Smooth muscle cell of trachea (primary cell): ENCODE measurements around the gene CLDN2. TPM values are rescaled to one million over a fixed set of nuclear protein-coding genes. Genes with fewer than 3 reads are reported as not detected.

Experiments
- total RNA-seq: library from RNA; depleted of rRNA; stranded (reverse); fragments of >200 nt; gene quantifications from 2 replicates; pipeline ENCODE4 v1.2.1, GENCODE V29; 2014

CLDN2 gene
- total RNA-seq: not detected in 2 replicates

DNA sequence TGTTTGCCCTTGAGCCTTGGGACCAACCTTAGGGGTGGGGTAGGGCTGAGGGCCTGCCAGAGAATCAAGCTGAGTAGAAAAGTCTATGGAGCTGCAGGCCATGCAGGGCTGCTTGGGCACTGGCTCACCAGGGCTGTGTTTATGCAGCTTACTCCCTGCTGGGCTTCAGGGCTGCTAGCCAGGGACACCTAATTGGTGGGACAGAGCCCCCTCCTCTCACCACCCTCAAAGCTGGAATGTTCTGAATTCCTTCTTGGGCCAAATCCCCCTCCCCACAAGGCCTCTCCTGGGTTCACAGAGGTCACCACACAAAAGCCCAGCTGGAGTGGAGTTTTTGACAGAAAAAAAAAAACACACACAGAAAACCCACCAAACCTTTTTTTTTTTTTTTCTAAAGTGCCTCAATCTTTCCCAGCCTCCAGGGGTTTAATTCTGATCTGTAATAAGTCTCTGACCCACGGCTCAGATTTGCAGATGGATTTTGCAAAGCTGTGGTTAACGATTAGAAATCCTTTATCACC, at the start of gene CLDN2:
Gene CLDN2 (plus strand): TSS at position 471 of the 521 bp plus-strand sequence. CDS start 7,827 bp downstream, outside the sequence.

DNA sequence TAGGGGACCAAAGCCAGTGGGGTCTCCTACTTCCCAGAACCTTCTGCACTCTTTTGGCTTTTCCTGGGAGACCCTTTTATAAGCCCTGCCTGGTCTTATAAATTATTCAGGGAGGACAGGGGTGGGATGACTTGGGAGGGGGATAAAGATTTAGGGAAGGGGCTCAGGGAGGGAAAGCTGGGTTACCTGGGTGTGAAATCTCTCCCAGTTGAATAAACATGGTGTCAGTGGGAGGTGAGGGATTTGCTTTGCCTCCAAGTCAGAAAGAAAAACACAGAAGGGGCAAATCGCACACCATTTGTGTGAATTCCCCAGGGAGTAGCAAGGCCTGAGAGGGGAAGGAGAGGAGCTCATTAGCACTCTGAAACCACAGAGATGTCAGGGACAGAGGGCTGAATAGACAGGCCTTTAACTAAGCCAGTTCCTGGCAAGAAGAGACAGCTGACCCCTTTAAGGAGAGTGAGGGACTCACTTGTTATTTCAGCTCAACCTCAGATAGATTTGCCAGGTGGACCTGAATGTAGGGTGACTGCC, 16.8 kb upstream of the CLDN2 start, which contains the start of gene RIPPLY1:
Gene RIPPLY1 (minus strand): TSS at position 51 of the 534 bp plus-strand sequence. CDS start 54 bp downstream, outside the sequence.

Other genes with a start within 250 kb of the CLDN2 start
- gene RNF128, start 193.7 kb upstream of the CLDN2 start, total RNA-seq: 4.9 and 7.4 TPM in 2 replicates
- 17.5 and 23.7 TPM in 2 replicates for gene TBC1D8B, start 117.7 kb upstream of the CLDN2 start, total RNA-seq
- gene RIPPLY1, start 17.1 kb upstream of the CLDN2 start, total RNA-seq: not detected in 2 replicates
- 33.9 and 40.9 TPM in 2 replicates for gene MORC4, start 79.8 kb downstream of the CLDN2 start, total RNA-seq
- gene RBM41, start 198.4 kb downstream of the CLDN2 start, total RNA-seq: 13.2 and 16.0 TPM in 2 replicates